Panc1 (cell line): ENCODE data around the gene TRIM33. TPM values are rescaled to one million over a fixed set of nuclear protein-coding genes. Genes with fewer than 3 reads are reported as not detected.

Source experiments
- ATAC-seq: fragments of 200-7000 bp; cut with Tn5 transposase; 2 replicates; pipeline ENCODE4 v1.9.1; 2020; ENCODE audit warnings: mild to moderate bottlenecking, moderate library complexity
- BruUV-seq: library from RNA; stranded (reverse); fragments of 400-500 nt; replicated peaks from 2 replicates; lab custom pipeline; 2021; lab: Mats Ljungman, UMichigan
- CTCF ChIA-PET: fragments of 300-600 bp; sonication (Branson Sonifier 250); formaldehyde crosslinking; loops from one replicate; lab custom pipeline; 2022; ENCODE audit warnings: antibody characterized with exemption; lab: Charles Lee
- POLR2A ChIA-PET: fragments of 300-600 bp; sonication (Branson Sonifier 250); formaldehyde crosslinking; loops from one replicate; lab custom pipeline; 2022; ENCODE audit warnings: antibody characterized with exemption; lab: Charles Lee
- DNase-seq: peaks from one replicate; pipeline ENCODE4 v3.0.0-alpha.2; 2010; ENCODE audit warnings: low read depth, low spot score
- H3K27ac ChIP-seq: 2 replicates; pipeline ENCODE4 v1.5.1; 2011; ENCODE audit warnings: mild to moderate bottlenecking, low read length, inconsistent platforms
- H3K27me3 ChIP-seq: fragments of 200-500 bp; sonication (Bioruptor generic); 2 replicates; pipeline ENCODE4 v1.6.0; 2014; ENCODE audit warnings: low read length, inconsistent platforms; ENCODE audit not compliant: control insufficient read depth, insufficient read depth
- H3K36me3 ChIP-seq: fragments of 200-500 bp; sonication (Bioruptor generic); 2 replicates; pipeline ENCODE4 v1.5.1; 2014; ENCODE audit warnings: inconsistent platforms, mild to moderate bottlenecking, low read length, moderate library complexity; ENCODE audit not compliant: control insufficient read depth, insufficient read depth
- H3K4me1 ChIP-seq: 2 replicates; pipeline ENCODE4 v1.5.1; 2011; ENCODE audit warnings: inconsistent platforms, mild to moderate bottlenecking, low read length, moderate library complexity; ENCODE audit not compliant: control insufficient read depth, insufficient read depth
- H3K4me3 ChIP-seq, 2 experiments: 2 replicates each; pipeline ENCODE4 v1.5.1; 2011 to 2012; ENCODE audit warnings: low read depth in 2 of 2, low read length in 2 of 2, mild to moderate bottlenecking in 2 of 2, inconsistent platforms in 1 of 2, moderate library complexity in 1 of 2
- H3K9me3 ChIP-seq: fragments of 200-500 bp; sonication (Bioruptor generic); 2 replicates; pipeline ENCODE4 v1.5.1; 2014; ENCODE audit warnings: low read depth, mild to moderate bottlenecking, inconsistent platforms, low read length, moderate library complexity; ENCODE audit not compliant: control insufficient read depth, insufficient read depth
- POLR2AphosphoS5 ChIP-seq: IDR thresholded peaks from 2 replicates; pipeline ENCODE4 v1.6.1; 2012; ENCODE audit warnings: mild to moderate bottlenecking, low read depth, low read length, moderate library complexity
- REST ChIP-seq, 2 experiments: IDR thresholded peaks; 2 replicates each; pipeline ENCODE4 v1.6.1; 2011 to 2012; ENCODE audit warnings: low read depth in 2 of 2, control low read depth in 1 of 2, low read length in 1 of 2, mild to moderate bottlenecking in 1 of 2, moderate library complexity in 1 of 2; ENCODE audit not compliant: insufficient read depth in 1 of 2
- SIN3A ChIP-seq: IDR thresholded peaks from 2 replicates; pipeline ENCODE4 v1.6.1; 2012; ENCODE audit warnings: low read depth, mild to moderate bottlenecking, low read length, moderate library complexity, borderline replicate concordance; ENCODE audit not compliant: insufficient read depth
- TCF7L2 ChIP-seq: IDR thresholded peaks from 2 replicates; pipeline ENCODE4 v1.6.1; 2011; ENCODE audit warnings: mild to moderate bottlenecking, low read depth, low read length, inconsistent platforms
- in situ Hi-C: cut with HindIII; loops from 2 replicates; pipeline ENCODE4 v1.10.0; 2016; ENCODE audit warnings: low sequenced_read_pairs, low pct_unique_long_range_greater_than_20kb
- intact Hi-C: fragments of 100-400 bp; cut with micrococcal nuclease; formaldehyde crosslinking; loops from one replicate; pipeline ENCODE4 v1.10.0; 2022; ENCODE audit not compliant: unreplicated experiment
- total RNA-seq: library from RNA; stranded (reverse); gene quantifications from one replicate; pipeline ENCODE4 v1.2.1, GENCODE V29; 2021; ENCODE audit not compliant: unreplicated experiment
- TF ChIP-seq, protein P1 (sequence below): fragments of 450-650 bp; IDR thresholded peaks from 2 replicates; pipeline ENCODE4 v1.5.1; 2017; ENCODE audit warnings: mild to moderate bottlenecking

Gene TRIM33
- total RNA-seq, 1 experiment from 2014 or later = 22.2 TPM

DNA sequence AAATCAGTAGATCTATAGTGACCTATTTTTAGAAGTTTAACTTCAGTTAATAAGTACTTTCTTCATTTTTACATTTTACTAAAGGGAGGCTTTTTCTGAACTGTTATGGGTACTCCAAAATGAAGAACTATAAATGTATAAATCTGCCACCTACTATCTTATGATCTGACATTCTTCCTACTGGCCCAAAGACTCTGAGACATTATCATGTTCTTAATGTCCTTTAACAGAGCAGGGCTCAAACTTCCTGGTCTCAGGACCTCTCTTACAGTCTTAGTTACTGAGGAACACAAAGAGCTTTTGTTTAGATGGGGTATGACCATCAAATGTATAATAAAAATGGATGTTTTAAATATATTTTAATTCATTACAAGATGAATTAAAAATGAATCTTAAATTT is 8.9 kb downstream of the TRIM33 start:
- intact Hi-C loops (no loop called here), in situ Hi-C loops (no loop called here)
- no peaks in the 10 kb centered on the region for H3K36me3 ChIP-seq
- BruUV-seq = no TSS peak
- H3K27me3 ChIP-seq = no peaks in the 10 kb centered on the region
- ChIA-PET POLR2A (no interaction called here), CTCF (no interaction called here)
- TF ChIP-seq TCF7L2 = no peak
- TF ChIP-seq REST (IDR thresholded peaks at IDR 0.05; ENCODE audit: insufficient read depth in 1 of 2, low read depth in 2 of 2, low read length in 1 of 2) = no peak
- TF ChIP-seq POLR2AphosphoS5 = no peak
- no peak for TF ChIP-seq SIN3A
- TF ChIP-seq, protein P1, sequence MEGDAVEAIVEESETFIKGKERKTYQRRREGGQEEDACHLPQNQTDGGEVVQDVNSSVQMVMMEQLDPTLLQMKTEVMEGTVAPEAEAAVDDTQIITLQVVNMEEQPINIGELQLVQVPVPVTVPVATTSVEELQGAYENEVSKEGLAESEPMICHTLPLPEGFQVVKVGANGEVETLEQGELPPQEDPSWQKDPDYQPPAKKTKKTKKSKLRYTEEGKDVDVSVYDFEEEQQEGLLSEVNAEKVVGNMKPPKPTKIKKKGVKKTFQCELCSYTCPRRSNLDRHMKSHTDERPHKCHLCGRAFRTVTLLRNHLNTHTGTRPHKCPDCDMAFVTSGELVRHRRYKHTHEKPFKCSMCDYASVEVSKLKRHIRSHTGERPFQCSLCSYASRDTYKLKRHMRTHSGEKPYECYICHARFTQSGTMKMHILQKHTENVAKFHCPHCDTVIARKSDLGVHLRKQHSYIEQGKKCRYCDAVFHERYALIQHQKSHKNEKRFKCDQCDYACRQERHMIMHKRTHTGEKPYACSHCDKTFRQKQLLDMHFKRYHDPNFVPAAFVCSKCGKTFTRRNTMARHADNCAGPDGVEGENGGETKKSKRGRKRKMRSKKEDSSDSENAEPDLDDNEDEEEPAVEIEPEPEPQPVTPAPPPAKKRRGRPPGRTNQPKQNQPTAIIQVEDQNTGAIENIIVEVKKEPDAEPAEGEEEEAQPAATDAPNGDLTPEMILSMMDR = no peak
- no peaks in the 10 kb centered on the region for H3K9me3 ChIP-seq
- no peaks in the 10 kb centered on the region; the same call in 1 of the 2 replicates for H3K4me1 ChIP-seq
- no peak overlapping the region for H3K4me3 ChIP-seq
- ATAC-seq (no peak), DNase-seq (no peak)
- no peak overlapping the region for H3K27ac ChIP-seq

DNA sequence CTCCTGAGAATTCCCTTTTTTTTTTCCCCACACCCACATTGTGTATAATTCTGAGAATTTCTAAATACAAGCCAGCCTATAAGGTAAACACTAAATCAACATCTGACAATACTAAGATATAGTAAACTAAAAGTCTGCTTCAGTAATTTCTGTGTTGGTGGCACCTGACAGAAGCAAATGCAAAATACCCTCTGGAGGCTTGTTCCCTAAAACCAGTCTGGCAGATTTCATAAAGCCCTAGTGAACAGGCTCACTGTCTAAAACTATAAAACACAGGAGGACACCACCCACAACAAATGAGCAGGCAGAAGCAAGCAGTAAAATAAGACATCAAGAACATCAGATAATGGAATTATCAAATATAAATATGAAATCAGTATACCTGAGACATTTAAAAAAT is 11.5 kb downstream of the TRIM33 start:
- Histone ChIP-seq H3K4me1 (no peaks in the 10 kb centered on the region; the same call in 1 of the 2 replicates), H3K36me3 (no peaks in the 10 kb centered on the region), H3K27ac (no peak overlapping the region), H3K9me3 (no peaks in the 10 kb centered on the region), H3K27me3 (no peaks in the 10 kb centered on the region), H3K4me3 (no peak overlapping the region)
- no TSS peak for BruUV-seq
- ChIA-PET CTCF (interaction anchor here (0.7 kb wide), 1 partner anchor 1786 kb away, joined by 3 read pairs; no protein-coding TSS in a partner anchor), POLR2A (no interaction called here)
- no peak for TF ChIP-seq TCF7L2
- intact Hi-C loops (loop anchor here (2.0 kb wide), 1 partner anchor 55 kb away; no protein-coding TSS in a partner anchor), in situ Hi-C loops (no loop called here)
- no peak for ATAC-seq
- no peak for DNase-seq

DNA sequence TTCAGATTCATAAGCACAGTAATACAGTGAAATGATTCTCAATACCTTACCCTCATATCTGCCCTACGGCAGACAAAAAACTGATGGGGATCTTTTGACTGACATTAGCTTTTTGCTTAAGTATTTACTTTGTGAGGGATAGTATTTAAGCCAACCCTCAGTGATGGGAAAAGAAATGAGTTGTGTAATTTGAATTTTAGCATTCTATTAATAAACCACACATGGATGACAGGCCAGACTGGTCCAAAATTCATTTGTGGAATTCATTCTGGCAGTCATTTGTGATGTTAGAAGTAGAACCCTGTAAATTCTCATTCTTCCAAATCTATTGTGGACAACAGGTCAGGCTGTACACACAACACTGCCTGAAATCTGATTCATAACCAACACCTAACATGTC is 14.9 kb downstream of the TRIM33 start:
- POLR2A ChIA-PET = no interaction called here
- Histone ChIP-seq H3K27ac (no peak overlapping the region), H3K4me1 (no peaks in the 10 kb centered on the region), H3K9me3 (no peaks in the 10 kb centered on the region), H3K27me3 (no peaks in the 10 kb centered on the region), H3K4me3 (no peak overlapping the region), H3K36me3 (no peaks in the 10 kb centered on the region)
- TF ChIP-seq REST (IDR thresholded peaks at IDR 0.05; ENCODE audit: insufficient read depth in 1 of 2, low read depth in 2 of 2, low read length in 1 of 2) (no peak), SIN3A (no peak), POLR2AphosphoS5 (no peak), TCF7L2 (no peak)
- TF ChIP-seq, protein P1 = no peak
- ATAC-seq (no peak), DNase-seq (no peak)
- in situ Hi-C loops = no loop called here
- intact Hi-C loops = no loop called here
- BruUV-seq = no TSS peak
- CTCF ChIA-PET = no interaction called here
